ENCODE measurements around the gene CAMK2A.

The CAMK2A gene

DNA sequence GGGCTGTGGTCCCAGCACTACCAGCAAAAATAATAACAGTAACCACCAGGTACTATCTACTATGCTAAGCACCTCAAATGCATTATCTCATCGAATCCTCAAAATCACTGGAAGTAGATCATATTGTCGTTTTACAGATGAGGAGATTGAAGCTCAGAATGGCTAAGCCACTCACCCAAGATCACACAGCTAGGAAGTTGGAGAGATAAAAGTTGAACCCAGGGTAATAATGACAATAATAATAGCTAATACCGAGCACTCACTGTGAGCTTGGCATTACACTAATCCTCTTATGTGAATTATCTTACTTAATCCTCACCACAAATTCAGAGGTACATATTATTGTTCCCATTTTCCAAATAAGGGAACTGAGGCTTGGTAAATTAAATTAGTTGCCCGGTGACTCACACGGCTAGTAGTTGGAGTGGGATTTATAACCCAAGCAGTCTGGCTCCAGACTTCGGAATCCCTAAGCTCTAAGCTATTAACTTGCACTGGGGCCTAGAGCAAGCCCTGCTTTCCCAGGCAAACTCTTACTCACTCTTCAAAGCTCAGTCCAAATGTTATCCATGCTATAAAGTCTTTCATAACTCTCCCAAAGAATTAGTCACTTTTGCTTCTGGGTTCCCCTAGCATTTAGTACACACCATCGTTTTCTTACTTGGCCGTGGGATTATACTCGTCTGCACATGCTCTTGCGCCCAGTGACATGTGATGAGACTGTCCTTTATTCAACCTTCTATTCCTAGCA lies 9.3 kb upstream of the CAMK2A start:
- DNase-seq: no peak

DNA sequence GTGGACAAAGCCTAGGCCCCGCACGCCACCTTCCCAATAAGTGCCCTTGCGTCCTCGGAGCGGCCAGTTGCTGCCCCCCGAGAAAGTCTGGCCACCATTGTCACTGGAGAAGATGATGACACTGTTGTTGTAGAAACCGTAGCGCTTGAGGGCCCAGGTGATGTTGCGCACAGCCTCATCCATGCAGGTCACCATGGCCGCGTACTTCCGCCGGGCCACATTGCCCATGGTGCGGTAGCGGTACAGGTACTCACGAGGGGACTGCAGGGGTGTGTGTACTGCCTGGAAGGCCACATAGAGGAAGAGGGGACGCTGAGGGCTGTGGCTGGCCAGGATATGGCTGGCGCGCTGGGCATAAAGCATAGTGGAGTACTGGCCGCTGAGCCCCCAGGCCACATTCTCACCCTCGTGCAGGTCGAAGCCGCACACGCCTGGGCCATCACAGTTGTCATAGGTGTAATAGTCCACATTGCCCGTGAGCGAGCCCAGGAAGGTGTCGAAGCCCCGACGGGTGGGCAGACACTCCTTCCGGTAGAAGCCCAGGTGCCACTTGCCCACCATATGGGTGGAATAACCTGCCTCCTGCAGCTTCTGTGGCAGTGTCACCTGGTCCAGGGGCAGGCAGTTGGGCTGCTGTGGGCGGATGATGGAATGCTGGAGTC lies 8.5 kb upstream of the CAMK2A start:
- DNase-seq: no peak

DNA sequence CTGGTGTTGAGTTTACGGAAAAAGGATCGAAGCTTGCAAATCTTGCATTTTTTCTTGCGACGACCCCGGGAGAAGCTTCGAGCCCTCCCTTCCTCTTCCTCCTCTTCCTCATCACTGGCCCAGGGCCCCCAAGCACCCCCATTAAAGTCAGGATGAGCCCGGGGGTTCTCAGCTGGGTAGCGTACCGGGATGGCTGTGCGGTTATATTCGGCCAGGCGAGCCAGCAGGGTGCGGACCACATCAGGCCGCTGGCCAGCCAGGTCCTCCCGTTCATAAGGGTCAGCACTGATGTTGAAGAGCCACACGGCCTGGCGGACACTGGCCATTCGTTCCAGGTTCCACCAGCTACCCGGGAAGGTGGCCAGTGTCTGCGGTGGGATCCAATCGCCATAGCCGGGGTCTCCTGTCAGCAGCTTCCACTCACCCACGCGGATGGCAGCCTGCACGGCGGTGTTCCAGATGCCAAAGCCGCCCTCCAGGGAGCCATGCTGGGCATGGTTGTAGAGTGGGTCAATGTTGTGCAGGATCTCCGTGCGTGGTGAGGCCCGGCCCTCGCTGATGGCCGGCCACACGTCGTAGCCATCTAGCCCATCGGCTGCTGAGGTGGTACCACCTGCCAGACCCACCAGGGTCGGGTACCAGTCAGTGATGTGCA lies 7.8 kb upstream of the CAMK2A start:
- no peak for DNase-seq

DNA sequence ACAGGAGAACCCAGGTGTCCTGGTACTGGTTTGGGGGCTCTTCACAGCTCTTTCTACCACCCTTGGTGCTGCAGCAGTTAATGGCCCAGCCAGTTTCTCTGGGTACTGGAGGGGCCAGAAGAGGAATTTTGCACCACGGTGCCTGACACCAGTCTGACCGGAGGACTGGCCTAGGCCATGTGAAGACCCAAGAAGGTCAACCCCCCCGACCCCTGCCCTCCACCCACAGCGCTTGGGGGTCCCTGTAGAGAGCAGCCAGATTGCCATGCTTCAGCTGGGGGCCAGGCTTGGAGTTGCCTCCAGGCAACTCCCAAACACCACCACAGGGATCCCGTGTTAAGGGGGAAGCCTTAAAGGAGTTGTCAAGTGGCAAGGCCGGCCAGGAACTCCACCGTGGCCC lies 6.9 kb upstream of the CAMK2A start:
- no peak for DNase-seq

DNA sequence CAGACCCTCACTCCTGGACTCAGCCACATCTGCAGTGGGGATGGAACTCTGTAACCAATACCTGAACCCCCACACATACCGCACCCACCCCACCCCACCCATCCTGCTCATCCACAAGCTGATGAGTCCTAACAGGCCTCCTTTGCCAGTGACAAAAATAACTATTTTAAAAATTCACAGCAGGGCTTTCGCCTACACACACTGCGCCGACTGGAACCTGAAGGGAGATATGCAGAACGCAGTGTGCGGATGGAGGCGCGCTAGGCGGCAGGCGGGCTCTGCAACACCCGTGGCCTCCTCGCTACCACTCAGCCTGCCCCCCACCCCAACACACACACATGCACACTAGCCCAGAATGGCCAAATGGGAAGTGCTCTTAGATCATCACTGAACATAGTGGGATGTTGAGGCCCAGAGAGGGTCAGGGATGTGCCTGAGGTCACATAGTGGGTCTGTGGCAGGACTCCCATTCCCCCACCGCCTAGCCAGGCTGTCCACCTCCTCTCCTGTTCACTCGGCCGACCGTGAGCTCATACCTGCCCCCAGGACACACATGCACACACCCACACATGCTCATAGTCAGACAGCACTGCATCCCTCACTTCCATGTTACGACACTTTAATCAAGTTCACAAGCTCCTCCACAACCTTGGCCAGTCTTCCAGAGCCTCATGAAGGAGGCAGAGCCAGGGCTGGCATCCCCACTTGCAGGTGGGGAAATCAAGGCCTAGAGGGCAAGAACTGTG lies 6.3 kb upstream of the CAMK2A start:
- no peak for DNase-seq

DNA sequence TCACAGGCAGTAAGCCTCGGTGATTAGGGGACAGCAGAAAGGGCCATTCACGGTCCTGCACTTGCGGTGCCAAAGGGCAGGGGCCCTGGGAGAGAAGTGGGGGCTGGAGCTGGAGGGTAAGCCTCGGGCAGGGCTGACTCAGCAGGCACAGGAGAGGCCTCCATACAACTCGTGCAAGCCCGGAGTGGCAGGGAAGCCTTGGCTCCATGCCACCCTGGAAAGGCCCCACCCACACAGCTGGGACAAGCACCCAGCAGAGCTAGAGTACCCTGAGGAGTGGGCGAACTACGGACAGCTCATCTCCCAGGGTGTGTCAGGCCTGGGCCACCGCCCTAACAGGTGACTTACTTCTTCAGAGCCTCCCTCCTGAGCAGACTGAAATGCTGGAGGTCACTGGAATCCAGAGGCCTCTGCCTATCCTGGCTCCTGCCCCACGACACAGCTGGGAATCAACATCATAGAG lies 5.6 kb upstream of the CAMK2A start:
- DNase-seq: no peak

DNA sequence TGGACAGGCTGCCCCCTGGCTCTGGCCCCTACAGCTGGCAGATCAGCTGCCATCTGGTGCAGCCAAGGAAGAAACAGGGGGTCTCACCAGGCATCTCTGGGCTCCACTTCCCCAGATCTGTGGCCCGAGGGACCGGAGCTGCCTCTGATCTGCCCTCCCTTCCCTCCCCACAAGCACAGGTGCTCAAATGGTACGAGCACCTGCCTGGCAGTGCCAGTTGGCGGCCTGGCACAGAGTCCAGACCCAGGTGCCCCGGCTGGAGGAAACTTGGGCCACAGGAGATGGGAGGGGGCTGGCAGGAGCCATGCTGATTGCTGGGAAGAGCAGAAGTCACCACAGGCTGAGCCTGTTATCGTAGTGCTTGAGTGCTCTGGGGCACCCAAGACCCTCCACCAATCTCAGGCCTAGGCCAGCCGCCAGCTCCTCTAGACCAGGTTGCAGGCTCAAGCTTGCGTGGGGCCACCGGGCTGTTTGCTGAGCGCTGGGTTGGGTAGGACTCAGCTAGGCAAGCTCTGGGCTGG lies 5.0 kb upstream of the CAMK2A start:
- no peak for DNase-seq

DNA sequence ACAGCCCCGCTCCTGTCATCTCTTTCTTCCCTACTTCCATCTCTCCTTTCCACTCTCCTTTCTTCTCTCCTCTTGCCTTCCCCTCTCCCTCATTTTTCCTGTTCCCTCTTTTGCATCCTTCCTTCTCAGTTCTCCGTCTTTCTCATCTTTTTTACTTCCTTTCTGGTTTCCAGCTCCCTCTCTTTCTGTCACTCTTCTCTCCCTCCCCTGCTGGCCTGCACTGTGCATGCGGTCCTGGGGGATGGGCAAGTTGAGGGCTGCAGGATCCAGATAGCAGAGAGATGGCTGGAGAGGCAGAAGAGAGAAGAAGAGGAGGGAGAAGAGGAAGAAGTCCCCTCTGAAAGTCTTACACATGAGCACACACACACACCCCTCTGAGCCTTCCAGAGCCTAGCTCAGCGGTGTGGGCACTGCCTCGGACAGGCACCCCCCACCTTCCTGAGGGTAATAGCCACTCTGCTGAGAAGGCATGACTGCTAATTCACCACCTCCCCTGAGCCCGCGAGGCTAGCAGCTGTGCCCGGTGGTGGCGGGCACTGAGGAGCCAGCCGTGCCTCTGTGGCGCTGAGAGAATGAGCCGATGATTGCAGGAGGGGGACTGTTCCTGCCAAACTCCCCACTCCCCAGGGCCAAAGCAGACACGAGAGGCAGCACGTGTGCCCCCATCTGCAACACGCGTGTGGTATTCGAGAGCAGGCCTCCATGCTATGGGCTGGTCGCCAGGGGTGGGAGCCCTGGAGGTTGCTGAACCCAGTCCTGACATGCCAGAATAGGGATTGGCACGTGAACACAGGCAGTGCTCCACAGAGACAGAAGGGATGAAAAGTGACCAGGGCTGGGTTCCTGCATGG lies 3.7 kb upstream of the CAMK2A start:
- DNase-seq: no peak

DNA sequence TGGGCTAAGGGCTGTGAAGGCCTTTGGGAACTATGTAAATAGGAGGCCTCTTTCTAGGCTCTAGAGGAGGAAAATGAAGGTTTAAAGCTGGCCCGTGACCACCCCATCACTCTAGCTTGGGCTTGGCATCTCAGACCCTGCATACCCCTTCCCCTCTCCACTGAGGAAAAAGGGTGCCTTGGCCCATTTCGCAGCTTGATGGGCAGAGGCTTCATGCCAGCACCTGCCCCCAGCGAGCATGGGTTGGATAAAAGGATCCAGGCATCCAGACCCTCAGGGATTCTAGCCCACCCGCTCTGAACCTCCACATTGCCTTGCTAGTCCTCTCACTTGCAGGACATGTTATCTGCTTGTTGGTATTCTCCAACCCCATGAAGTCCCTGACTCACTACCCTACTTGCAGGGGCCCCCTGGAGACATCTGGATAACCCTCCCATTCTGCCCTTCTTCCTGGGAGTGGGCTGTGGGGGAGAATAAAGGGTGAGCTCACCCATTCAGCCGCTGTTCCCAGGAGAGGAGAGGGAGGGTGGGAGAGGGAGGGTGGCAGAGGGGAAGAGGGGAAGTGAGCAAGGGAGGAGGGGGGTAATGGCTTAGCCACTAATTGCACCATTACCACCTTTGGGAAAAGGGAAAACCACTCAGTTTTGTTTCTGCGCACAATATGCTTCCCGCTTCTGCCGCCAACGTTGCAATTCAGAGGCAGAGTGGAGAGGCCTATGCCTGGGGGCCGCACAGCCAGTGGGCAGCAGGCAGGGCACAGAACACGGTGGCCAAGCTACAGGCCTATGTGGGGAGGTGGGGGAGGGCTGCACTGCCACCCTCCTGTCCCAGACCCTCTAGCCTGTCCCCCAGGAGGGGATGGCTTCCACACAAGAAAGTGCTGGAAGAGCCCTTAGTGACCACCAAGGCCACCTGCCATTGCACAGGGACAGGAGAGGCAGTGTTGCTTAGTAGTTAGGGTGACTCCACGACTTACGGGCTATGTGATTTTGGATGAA lies 2.1 kb upstream of the CAMK2A start:
- no peak for DNase-seq

DNA sequence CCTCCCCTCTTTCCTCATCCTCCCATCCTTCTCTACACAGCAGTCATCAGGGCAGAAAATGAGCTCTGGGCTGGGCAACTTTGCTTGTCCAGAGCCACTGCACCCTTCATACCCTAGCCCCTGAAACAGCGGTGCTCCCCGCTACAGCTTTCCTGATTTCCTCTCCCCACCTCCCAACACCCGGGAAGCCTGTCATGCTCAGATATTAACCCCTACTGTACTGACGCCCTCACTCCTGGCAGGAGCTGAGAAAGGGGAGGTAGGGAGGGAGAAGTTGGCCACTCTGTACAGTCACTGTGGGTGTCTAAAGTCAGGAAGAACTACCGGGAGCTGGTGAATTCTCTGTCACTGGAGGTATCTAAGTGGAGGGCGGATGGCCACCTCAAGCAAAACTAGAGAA lies 782 bp downstream of the CAMK2A start:
- DNase-seq: no peak

DNA sequence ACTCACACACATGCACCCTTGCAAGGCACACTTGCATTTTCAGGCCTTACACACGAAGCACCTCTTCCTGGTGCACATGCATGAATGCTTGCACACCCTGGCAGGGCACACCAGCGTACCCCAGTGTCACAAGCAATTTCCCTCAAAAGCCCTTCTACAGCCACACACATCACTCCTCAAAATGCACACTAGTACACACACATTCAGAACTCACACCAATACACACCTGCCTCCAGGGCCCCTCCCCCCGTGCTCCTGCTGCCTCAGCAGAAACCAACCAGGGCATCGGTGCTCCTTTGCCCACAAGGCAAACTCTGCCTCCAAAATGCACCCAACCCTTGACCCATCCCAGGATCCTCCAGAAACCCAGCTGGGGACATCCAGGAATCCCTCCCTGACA lies 1.2 kb downstream of the CAMK2A start:
- DNase-seq: no peak

DNA sequence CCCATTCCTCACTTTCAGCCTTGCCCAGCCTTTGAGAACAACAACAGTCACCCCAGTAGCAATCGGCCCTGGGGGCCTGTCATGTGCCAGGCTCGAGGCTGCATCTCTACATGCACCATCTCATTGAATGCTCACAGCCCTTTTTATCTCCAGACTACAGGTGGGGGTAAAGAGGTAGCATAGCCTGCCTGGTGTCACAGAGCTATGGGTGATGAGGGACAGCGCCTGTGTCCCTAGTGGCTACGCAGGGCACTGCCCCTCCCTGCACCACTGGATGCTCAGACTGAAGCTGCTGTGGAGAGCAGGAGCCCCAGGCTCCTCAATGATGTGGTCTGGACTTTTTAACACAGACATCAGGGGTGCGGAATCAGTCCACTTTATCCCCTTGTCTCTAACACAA lies 2.8 kb downstream of the CAMK2A start:
- DNase-seq: no peak

DNA sequence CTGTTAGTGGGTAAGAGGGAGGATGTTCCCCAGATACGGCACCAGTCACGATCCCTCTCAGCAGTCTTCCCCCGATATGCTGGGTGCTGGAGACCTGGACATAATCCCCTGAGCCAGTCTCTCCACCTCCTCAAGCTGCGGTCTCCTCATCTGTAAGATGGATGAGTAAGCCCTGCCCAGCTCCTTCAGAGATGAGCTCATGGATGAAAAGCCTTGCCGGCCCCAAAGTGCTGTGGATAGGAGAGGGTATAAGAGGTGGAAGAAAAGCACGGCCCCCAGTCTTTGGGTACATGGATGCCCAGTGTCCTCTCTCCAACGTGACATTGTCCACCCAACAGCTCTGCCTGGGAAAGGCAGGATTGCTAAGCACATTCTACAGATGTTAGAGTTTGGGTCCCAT lies 4.5 kb downstream of the CAMK2A start:
- no peak for DNase-seq

DNA sequence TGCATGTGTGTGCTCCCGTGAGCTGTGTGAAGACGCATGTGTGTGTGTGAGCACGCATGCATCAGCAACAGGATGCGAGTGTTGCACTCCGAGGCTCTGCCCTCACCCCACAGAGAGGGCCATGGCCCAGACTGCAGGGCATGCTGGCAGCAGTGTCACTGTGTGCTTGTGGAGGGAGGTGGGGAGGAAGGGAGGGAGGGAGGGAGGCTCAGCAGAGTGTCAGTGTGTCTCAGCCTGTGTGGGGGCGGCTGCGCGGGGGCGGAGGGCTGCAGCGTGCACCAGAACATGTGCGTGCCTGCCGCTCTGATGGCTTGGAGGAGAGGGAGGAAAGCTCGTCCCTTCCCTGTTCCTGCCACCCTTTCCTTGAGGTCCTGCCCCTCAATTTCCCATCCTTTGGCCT lies 5.3 kb downstream of the CAMK2A start:
- no peak for DNase-seq

DNA sequence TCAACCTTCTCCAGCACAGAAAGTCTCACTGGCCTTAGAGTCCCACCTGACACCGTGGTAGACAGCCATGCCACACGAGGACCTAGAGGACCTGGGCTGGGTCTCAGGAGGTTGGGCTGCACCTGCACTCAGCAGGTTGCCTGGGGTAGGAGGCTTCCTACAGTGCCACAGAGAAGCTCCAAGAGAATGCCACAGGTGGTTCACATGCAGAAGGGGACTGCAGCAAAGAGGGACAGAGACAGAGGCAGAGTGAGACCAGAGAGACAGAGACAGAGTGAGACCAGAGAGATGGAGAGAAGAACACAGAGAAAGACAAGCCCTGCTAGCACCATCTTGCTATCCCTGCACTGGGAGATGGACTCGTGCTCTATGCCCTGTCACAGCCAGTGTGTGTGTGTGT lies 5.7 kb downstream of the CAMK2A start:
- no peak for DNase-seq

DNA sequence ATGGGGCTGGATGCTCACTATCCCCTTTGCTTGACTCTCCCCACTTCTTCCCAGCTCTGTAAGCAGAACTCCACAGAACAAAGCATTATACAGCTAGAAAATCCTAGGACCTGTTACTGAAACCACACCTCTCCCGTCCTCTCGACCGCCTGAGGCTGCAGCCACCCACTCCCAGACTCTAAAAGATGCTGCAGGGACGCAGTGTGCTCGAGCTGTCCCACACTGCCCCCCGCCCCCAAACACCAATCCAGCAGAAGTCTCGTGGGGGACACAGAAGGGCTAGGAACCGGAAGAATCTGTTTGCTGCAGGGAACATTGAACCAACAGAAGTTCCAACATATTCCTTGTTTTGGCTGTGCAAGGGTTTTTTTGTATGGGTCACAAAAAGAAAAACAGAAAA lies 7.6 kb downstream of the CAMK2A start:
- no peak for DNase-seq

DNA sequence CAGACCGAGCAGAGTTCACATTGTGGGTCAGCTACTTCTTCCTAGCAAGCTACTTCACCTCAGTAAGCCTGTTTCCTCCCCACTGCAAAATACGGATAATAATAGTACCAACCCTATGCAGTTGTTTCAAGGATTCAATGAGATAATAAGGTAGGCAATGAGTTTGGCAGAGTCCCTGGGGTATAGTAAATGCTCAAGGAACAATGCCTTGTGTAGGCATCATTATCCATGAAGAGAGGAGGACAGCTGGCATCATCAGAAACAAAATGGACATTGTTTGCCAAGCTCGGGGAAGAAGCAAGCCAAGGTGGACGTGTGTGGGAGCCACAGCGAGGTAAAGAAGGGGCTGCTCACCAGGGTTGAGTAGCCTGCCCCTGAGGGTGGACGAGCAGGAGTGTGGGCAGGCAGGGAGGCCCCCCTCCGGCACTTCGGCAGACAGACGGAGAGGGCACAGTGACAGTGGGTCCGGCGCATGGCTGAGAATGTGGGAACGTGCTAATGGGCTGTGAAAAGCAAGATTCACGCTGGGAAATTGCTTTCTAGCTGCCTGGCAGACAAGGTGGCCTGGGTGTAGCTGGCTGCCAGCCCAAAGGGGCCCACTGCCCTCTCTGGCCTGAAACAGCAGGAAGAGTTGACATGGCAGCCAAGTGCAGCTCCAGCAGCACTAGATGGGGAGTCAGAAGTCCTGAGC lies 10.1 kb downstream of the CAMK2A start:
- DNase-seq: no peak

DNA sequence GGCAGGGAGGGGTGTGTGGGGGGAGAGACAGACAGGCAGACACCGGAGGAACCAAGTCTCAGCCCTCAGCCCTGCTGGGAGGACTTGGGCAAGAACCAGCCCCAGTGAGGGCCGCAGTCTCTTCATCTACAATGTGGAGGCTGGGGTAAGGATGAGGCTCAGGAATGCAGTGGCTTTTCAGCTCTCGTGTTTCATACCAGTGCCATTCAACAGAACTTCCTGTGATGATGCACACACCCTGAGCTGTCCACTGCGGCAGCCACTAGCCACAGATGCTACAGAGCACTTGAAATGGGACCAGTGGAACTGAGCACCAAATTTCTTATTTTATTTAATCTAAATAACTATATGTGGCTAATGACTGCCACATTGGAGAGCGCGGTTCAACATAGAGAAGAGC lies 10.7 kb downstream of the CAMK2A start:
- DNase-seq: no peak

DNA sequence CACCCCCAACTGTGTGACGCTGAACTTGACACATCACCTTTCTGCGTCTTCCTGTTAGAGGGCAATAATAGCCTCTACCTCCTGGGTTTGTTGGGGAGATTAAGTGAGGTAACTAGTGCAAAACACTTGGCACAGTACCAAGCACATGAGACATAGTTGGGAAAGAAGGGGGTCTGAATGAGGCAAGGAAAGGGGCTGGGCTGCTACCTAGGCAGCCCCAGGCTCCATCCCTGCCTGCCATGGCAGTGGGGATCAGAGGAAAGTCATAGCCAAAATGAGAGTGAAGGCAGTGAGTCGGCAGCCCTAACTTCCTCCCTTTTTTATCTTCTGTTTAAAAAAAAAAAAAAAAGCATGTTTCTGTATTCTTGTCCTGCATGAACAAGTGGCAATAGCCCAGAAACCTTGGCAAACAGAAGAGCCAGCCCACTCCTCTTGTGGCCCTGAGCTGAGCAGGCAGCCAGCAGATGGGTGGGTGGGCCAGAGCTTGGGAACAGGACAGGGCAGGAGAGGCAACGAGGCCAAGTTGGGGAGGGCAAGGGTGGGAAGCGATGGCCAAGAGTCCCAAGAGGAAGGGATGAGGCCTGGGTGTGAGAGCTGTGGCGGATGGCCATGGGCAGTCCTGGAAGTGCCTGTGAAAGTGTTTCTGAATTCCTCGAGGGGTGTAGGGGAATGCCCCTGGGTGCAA lies 11.4 kb downstream of the CAMK2A start:
- DNase-seq: no peak

DNA sequence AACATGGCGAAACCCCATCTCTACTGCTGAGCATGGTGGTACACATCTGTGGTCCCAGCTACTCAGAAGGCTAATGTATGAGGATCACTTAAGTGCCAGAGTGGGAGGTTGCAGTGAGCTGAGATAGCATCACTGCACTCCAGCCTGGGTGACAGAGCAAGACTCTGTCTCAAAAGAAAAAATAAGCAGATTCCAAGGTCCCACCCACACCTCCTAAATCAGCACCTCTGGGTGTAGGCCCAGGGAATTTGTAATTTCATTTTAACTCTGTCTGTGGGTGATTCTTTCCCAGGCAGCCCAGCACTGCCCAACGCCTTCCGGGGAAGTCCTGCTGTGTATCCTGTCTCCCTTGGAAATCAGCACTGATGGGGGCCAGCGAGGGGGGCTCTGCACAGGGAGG lies 12.5 kb downstream of the CAMK2A start:
- DNase-seq: no peak
